ENCODE results near the gene UMAD1. TPM values are rescaled to one million over a fixed set of nuclear protein-coding genes. Genes with fewer than 3 reads are reported as not detected.

Gene UMAD1
- total RNA-seq, 1 experiment from 2014 or later = 20.8 TPM

DNA sequence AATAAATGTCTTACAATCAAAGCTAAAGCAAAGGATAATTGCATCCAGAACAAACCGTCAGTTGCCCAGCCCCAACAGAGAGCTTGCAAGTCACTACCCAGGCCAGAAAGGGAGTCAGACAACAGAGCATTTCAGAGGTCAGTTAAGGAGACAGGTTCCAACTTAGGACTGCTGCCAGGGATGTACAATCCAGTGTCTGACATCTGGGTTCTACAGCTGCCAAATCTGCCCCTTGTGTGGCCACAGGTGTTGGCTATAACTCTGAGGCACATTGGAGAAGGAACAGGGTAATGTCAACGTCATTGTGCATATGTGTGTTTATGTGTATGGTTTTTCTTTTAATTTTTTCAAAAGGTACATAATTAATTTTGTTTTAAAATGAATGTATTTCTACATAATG, 242.8 kb downstream of the UMAD1 start:
- no peak for DNase-seq (ENCODE audit: low spot score)

DNA sequence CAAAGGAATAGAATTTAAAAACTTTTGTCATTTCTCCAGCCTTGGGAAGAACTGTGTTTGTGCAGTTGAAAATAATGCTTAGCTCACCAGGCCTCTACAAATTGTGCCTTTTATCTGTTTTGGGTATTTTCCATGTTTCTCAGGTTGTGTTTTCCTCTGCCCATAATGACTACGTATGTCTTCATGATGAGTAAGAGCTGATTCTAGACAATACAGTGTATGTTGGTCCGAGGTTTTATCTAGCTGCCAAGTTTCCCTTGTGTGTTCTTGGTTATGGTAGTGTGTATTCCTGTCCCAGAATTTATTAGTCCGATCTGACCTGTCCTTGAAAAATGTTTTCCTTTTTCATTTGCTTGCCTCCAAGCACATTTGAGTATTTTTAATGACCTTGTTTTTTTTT, 244.3 kb downstream of the UMAD1 start:
- no peak for DNase-seq (ENCODE audit: low spot score)

DNA sequence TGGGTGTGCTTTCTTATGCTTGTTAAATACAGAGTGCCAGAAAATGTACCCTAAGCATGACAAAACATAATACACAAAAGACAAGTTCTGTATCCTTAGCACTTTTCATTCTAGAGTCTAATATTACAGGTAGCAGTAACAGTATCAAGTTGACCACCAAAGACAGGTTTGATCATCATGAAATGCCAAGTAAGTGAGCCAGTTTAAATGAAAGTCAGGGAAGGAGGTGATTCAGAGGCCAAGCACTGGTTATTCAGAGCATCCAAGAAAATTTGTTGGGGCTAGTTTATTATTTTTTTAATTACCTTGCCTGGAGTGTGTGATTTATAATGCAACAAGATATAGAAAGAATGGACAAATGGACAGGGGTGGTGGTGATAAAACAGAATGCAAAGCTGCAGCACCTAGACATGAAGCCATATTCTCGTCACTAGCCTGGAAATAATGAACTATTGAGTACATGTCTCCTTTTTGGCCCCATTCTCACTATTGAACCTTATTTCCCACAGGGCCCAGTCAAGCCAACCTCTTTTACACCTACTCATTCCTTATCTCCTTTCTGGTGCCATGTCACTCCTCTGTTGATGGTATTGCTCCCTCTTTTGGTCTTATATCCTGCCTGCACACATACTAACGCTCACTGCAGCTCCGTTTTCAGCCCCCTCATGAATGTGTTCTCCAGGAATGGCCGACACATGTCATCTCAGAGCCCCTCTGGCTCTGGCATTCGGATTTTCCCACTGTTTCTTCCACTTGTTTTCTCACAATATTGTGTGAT, 249.4 kb downstream of the UMAD1 start:
- DNase-seq (ENCODE audit: low spot score) = no peak

DNA sequence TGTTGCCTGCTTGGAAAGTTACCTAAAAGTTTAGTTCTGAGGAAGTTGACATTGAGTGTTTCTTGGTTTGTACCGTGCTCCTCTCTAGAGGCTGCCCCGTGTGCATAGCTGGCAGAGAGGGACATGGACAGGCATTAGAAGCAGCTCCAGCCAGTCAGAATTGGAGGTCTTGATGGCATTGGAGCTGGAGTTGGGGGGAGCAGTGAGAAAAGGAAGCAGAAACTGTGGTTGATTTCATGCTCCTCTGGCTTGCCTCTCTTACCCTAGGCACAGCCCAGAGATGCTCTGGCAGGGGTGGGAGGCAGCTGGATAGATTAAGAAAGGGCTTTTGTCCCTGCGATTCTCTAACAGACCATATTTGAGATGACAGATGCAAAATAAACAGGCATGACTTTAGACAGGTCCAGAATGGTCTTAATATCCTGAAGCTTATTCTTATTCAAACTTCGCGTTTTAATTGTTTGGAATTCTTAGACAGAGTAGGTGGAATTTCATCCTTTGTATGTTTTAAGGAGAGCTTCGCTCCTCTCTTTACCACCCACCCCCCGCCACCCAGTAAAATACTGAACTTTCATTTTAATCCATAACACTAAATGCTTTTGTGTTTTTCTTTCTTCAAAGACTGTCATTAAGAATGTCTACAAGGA, 254.6 kb downstream of the UMAD1 start:
- DNase-seq (ENCODE audit: low spot score) = no peak

DNA sequence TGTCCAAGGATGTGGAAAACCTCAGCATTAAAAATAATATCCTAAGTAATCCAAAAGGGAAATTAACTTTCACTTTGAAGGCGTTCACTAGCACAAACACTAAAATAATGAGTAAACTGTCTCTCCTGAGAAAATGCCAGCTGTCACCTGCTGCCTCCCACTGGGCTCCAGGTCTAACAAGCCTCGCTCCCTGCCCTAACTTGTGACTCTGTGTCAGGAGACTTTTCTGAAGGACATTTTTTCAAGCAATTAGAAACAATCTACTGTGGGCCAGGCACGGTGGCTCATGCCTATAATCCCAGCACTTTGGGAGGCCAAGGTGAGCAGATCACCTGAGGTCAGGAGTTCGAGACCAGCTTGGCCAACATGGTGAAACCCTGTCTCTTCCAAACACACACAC, 255.2 kb downstream of the UMAD1 start:
- DNase-seq (ENCODE audit: low spot score) = peak; percentile 31

DNA sequence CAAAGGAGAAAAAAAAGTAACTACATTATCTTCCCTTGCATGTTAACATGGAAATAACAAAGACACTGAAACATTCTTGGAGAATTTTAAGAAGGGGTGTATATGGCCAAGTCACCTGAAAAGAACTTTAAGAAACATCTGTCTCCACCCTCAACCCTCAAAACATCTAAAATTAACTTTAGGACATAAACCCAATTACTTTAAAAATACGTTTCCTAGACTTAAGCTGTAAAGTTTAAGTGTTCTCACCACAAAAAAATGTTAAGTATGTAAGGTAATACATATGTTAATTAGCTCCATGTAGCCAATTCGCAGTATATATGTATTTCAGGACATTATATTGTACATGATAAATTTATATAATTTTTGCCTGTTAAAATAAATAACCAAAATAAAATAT, 257.0 kb downstream of the UMAD1 start:
- no peak for DNase-seq (ENCODE audit: low spot score)

DNA sequence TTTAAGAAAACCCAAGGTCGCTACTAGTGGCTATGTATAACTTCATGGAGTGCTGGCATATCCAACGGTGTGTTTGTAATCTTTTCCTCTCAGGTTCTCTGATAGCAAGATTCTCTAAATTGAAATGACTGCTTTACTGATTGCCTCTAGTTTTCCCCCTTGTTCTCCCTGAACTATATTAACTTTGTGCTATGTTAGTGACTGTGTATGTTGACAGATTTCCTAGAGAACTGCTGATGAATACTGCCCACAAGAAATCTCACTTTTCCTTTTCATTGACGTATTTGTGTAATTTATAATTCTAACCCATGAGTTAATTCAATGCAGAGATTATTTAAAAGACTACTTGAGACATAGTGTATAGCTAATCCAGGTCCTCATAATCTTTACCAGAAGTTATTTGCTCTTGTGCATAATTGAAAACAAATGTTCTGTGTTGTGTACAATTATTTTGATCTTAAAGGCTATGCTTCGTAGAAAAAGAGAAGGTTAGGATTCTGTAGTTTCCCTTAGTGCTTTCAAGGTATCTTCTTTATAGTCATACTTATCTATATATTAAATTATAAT, 257.5 kb downstream of the UMAD1 start:
- DNase-seq (ENCODE audit: low spot score) = no peak

DNA sequence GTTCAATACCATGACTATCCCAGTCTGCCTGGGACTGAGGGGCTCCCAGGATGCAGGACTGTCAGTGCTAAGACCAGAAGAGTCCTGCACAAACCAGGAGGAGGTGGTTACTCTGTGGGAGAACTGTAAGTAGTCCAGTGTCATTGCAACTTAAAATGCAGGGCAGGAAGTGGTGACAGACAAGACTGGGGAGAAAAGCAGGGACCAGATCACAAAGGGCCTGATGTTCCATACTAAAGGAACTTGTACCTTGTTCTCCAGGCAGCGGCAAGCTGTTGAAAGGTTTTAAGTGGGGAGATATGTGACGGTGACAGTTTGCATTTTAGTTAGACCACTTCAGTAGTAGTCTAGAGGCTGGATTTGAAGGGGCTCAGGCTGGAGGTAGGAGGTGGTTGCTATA, 262.3 kb downstream of the UMAD1 start:
- DNase-seq (ENCODE audit: low spot score) = no peak

DNA sequence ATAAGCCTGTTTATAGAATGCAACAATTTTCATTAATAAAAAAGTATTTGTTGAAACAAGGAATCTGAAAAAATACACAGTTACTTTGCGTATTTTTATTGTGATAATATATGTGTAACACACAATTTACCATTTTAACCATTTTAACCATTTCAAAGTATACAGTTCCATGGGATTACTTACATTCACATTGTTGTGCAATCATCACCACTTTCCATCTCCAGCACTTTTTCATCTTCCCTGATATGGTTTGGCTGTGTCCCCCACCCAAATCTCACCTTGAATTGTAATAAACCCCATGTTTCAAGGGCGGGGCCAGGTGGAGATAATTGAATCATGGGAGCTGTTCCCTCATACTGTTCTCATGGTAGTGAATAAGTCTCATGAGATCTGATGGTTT, 266.8 kb downstream of the UMAD1 start:
- DNase-seq (ENCODE audit: low spot score) = no peak

DNA sequence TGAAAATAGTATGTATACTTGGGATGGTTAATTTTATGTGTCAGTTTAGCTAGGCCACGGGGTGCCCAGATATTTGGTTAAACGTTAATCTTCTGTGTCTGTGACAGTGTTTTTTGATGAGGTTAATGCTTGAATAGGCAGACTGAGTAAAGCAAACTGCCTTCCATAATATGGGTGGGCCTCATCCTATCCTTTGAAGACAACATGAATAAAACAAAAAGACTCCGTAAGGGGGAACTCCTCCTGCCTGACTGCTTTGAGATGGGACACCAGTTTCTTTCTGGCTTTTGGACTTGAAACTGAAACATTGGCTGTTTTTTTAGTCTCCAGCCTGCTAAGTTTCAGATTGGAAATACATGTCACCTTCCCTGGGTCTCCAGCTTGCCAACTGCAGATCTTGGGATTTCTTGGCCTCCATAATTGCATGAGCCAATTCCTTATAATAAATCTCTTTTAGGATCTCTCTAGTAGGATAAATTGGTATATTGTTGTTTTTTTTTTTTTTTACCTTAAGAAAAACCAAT, 268.1 kb downstream of the UMAD1 start:
- DNase-seq (ENCODE audit: low spot score) = no peak

DNA sequence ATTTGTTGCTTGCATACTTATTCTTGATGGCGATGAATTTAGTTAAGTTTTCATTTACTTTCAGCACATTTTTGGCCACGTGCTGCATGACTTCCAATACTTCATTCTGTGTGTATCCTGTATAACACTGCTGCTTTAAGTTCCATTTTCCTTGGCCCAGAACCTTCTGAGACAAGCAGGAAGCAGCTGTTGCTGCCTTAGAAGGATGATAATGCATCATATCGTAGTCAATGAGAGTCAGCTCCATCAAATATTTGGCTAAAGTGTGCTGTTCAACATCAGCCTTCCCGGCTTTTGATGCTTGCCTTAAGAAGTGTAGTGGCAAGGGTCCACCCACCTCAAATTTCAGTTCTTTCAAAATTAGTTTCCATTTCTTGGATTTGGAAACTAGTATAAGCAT, 268.8 kb downstream of the UMAD1 start:
- no peak for DNase-seq (ENCODE audit: low spot score)

DNA sequence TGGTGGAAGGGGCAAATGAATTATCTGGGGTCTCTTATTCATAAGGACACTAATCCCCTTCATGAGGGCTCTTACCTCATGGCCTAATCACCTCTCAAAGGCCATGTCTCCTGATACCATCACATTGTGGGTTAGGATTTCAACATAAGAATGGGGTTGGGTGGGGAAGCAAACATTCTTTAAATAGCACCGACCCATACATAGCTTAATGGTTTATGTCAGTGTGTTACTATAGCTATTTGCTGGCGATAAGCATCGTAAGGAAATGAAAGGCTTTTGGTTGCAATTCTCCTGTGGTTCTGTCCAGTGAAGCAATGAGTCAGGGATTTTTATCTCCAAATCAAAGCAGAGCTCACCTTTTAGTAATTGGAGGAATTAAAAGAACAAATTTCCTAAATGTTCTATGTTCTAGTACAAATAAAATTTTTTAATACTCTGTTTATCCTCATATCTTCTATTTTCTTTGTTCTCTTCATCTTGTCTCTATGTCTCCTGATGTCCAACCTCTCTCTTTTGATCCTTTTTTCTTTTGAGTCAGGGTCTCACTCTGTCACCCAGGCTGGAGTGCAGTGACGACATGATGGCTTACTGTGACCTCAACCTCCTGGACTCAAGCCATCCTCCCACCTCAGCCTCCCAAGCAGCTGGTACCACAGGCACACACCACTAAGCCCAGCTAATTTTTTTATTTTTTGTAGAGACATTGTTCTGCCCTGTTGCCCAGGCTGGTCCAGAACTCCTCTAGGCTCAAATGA, 271.0 kb downstream of the UMAD1 start:
- peak; percentile 91 for DNase-seq (ENCODE audit: low spot score)

DNA sequence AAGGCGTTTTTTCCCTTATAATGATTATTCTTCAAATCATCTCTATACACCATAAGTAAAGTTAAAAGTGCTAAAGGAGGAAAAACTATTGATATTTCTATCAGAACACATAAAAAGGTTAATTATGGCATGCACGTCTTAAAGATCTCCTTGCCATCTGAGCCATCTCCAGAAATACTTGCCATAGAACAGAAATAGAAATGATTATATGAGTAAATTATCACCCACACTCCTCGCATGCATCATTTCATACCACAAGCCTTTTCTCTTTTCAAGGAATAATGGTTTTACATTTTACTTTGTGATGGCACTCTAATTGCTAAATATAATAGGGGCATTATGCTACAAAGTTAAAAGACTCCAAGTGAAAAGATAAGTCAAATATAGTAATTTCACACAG, 272.4 kb downstream of the UMAD1 start:
- no peak for DNase-seq (ENCODE audit: low spot score)

DNA sequence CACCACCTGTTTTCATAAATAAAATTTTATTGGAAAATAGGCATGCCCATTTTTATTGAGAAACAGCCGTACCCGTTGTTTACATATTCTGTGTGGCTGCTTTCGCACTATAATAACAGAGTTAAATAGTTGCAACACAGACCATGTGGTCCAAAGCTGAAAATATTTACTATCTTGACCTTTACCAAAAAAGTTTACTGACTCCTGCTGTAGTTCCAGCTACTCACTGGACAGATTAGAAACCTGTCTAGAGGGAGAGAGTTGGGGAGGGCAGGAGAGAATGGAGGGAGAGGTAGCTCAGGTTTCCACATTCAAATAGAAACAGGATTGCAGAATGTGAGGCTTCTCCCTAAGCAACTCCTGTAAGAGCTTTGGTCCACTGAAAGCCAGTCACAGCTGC, 273.0 kb downstream of the UMAD1 start:
- no peak for DNase-seq (ENCODE audit: low spot score)

DNA sequence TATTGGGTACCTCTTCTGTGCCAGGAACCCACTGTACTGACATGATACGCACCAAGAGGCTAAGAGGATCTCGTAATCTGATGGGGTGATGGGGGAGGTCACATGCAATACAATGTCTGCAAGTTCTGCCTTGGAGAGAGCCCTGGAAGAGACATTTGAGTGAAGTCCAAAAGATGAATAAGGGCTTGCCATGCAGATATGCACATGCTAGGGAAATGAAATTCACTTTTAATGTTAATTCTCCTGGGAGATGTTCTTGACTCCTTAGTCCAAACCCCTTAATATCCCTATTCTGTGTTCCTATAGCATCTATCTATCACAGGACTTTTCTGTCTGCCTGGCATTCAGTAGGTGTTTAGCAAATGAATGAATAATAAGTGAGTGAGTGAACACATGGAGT, 274.0 kb downstream of the UMAD1 start:
- no peak for DNase-seq (ENCODE audit: low spot score)

DNA sequence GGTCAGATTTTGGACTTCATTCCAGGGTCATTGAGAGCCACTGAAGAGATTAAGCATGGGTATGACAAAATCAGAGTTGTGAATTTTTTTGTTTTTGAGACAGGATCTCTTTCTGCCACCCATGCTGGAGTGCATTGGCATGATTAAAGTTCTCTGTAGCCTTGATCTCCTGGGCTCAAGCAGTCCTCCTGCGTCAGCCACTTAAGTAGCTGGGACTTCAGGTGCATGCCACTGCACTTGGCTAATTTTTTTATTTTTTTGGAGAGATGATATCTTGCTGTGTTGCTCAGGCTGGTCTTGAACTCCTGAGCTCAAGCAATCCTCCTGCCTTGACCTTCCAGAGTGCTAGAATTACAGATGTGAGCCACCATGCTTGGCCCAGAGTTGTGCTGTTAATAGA, 275.5 kb downstream of the UMAD1 start:
- no peak for DNase-seq (ENCODE audit: low spot score)

DNA sequence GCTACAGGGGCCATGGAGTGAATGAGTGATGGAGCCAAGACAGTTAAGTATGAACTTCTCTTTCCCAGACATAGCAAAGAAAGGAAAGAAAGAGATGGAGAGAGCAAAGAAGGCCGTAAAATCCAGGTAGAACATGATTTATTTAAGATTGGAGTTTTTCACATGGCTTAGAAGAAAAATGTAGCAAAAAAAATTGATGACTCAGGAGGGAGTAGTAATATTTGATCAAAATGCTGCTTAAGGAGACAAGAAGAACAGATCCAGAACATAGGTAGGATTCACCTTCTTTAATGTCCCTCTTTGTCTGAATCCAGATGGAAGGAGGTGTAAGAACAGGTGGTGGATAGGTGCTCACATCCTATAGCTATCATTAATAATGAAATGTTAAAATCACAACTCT, 277.0 kb downstream of the UMAD1 start:
- no peak for DNase-seq (ENCODE audit: low spot score)

DNA sequence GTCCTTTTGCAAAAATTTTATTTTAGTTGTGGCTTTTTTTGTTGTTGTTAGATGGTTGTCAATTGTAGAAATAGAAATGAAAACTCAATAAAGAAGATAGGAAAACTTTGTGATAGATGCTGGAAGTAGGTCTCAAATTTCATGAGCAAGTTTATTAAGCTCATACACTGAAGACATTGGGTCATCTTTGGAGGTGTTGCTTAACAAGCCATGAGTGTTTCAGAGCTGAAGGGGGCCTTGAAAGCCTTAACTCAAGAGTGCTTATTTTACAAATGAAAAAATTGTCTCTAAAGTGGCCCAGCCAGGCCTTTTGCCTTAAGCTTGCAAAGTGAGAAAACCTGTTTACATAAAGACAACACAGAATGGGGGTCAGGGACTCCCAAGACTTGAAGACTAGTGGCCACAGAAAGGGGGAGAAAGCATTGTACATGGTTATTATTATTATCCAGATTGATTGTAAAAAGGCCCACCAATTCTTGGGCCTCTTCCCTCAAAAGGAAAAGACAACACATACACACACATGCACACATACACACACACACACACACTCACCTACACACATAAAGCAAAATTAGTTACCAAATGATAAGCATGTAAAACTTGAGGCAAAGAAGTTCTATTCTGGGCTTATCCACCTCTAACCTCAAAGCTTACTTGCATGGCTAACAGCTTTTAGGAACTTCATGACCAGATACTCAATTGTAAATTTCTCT, 278.3 kb downstream of the UMAD1 start:
- DNase-seq (ENCODE audit: low spot score) = no peak

DNA sequence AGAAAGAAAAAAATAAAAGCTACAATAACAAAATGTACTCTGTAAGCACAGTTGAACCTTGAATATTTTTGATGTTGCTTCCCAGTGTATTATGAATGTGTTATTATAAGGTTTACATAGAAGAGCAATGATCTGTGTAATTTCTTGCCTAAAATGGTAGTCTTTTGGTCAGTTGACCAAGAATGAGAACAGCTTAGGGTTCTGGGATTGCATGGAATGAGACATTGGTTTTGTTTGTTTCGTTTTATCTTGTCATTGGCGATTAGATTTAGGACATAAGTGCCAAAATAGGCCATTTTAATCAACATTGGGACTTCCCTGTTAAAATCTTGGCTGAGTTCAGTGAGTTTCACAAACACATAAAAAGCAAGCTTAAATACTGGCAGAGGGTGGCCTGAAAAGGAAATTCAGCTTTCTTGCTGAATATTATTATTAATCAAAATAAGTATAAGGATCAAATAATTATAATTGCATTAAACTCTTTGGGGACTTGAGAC, 278.9 kb downstream of the UMAD1 start:
- no peak for DNase-seq (ENCODE audit: low spot score)

DNA sequence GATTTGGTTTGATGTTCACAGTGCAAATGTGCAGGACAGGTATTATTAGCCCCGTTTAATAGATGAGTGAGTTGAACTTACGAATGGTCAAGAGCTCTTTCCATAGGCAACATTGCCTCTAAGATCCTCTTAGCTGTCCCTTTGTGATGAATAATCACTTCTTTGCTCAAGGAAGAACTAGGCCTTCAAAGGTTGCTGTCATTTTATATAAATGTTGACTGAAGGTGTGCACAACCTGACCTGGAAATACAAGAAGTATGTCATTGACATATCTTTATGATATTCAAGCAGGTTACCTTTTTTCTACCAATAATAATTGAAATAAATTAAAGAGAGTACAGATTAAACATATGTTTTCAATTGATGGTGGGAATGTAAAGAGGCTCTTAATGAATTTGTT, 279.5 kb downstream of the UMAD1 start:
- no peak for DNase-seq (ENCODE audit: low spot score)

DNA sequence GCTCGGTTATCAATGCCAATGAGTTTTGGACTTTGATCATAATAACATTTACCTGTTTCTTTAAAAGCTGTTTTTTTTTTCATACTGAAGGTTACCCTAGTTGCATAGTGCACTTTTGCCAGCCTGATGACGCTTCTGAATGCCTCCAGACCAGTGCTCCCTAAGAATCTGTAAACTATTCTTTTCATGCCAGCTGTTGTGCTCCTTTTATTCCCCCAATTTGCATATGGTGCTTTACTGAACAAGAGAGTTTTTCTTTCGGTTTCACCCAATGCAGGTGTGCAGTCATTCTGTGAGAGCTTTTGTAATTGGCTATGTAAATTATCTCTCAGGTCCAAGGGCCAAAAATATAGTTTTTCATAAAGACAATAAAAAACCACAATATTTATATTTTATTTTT, 279.9 kb downstream of the UMAD1 start:
- DNase-seq (ENCODE audit: low spot score) = no peak

DNA sequence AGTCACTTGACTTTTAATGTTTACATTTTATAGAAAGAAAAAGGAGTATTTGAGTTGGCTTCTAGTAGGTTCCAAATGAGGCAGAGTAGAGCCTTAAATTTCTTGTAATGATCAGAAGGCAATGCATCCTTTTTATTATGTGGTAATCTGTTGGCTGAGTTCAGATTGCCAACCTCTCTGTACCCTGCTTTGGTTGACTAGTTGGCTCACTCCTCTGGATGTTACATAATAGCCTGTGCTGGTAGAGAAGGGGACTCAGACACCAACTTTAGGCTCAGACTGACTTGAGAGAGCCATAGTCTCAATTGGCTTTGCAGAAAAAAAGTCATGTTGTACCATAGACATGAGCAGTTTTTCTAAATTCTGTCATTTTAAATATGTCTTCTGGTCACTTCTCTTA, 281.3 kb downstream of the UMAD1 start:
- DNase-seq (ENCODE audit: low spot score) = no peak
